HG02623 (cell line): ENCODE results near the gene VLDLR.
A peak's percentile ranks its signal among the peaks of the same experiment; 100 is the strongest.

Experiments
- ATAC-seq: cut with Tn5 transposase; IDR thresholded peaks from one replicate; pipeline ENCODE4 v1.9.1; 2021; ENCODE audit warnings: moderate library complexity; ENCODE audit not compliant: unreplicated experiment

The VLDLR gene

GRCh38 chr9:2662496-2662895 lies 40.9 kb downstream of the VLDLR start:
- ATAC-seq: no peak

- ATAC-seq: no peak
These were observed 42.0 kb downstream of the VLDLR start for GRCh38 chr9:2663461-2664173.

GRCh38 chr9:2664174-2665065 lies 42.8 kb downstream of the VLDLR start:
- no peak for ATAC-seq

GRCh38 chr9:2666569-2666968 lies 45.0 kb downstream of the VLDLR start:
- ATAC-seq: no peak

GRCh38 chr9:2673161-2673560 lies 51.6 kb downstream of the VLDLR start:
- no peak for ATAC-seq

GRCh38 chr9:2674141-2674824 lies 52.7 kb downstream of the VLDLR start:
- ATAC-seq: no peak

GRCh38 chr9:2675834-2676233 lies 54.2 kb downstream of the VLDLR start:
- ATAC-seq: no peak

- ATAC-seq: no peak
These were observed 54.9 kb downstream of the VLDLR start for GRCh38 chr9:2676466-2676865.

- no peak for ATAC-seq
These were observed 56.6 kb downstream of the VLDLR start for GRCh38 chr9:2677915-2678889.

GRCh38 chr9:2679011-2679410 lies 57.4 kb downstream of the VLDLR start:
- ATAC-seq: no peak

GRCh38 chr9:2681981-2682380 lies 60.4 kb downstream of the VLDLR start:
- no peak for ATAC-seq

- no peak for ATAC-seq
These were observed 65.3 kb downstream of the VLDLR start for GRCh38 chr9:2686911-2687310.

- ATAC-seq: no peak
These were observed 67.0 kb downstream of the VLDLR start for GRCh38 chr9:2688636-2689035.

- ATAC-seq: no peak
These were observed 69.6 kb downstream of the VLDLR start for GRCh38 chr9:2691212-2691611.

- no peak for ATAC-seq
These were observed 70.0 kb downstream of the VLDLR start for GRCh38 chr9:2691626-2692025.

- no peak for ATAC-seq
These were observed 71.5 kb downstream of the VLDLR start for GRCh38 chr9:2693056-2693455.

GRCh38 chr9:2697492-2697891 lies 75.9 kb downstream of the VLDLR start:
- peak; percentile 89 for ATAC-seq

- no peak for ATAC-seq
These were observed 78.8 kb downstream of the VLDLR start for GRCh38 chr9:2700398-2700797.

- no peak for ATAC-seq
These were observed 79.4 kb downstream of the VLDLR start for GRCh38 chr9:2700909-2701550.

GRCh38 chr9:2704504-2704903 lies 82.9 kb downstream of the VLDLR start:
- no peak for ATAC-seq
